Ovary (tissue), 9 donors: Measurements from ENCODE around the gene RGS10. TPM values are rescaled to one million over a fixed set of nuclear protein-coding genes. Genes with fewer than 3 reads are reported as not detected.

Experiments used
- DNase-seq, 5 donors: peaks; one replicate each; pipeline ENCODE4 v3.0.0-alpha.2; 2019 to 2020
- H3K27ac ChIP-seq, 2 donors: fragments of 200-600 bp; one replicate each; pipeline versions ENCODE4 v1.5.1 to v1.8.0; 2019 to 2022
- H3K27me3 ChIP-seq: fragments of 200-600 bp; one replicate; pipeline ENCODE4 v1.8.0; 2022
- H3K36me3 ChIP-seq: fragments of 200-600 bp; sonication (generic); one replicate; pipeline ENCODE4 v1.5.1; 2019
- H3K4me1 ChIP-seq: one replicate; pipeline ENCODE4 v1.8.1; 2013; ENCODE audit warnings: mild to moderate bottlenecking, moderate library complexity; ENCODE audit not compliant: insufficient read depth
- H3K4me3 ChIP-seq: fragments of 200-600 bp; sonication (generic); one replicate; pipeline ENCODE4 v1.5.1; 2017
- H3K9me3 ChIP-seq, 2 donors: fragments of 200-600 bp in 1 of 2; sonication (generic) in 1 of 2; one replicate each; pipeline versions ENCODE4 v1.5.1 to v1.8.1; 2013 to 2019; ENCODE audit warnings: mild to moderate bottlenecking in 1 of 2, moderate library complexity in 1 of 2
- EP300 ChIP-seq: sonication (generic); formaldehyde crosslinking; IDR thresholded peaks from one replicate; pipeline ENCODE4 v1.6.1; 2017; ENCODE audit warnings: antibody characterized with exemption
- POLR2A ChIP-seq: fragments of 450-650 bp; IDR thresholded peaks from one replicate; pipeline ENCODE4 v1.6.1; 2017; ENCODE audit warnings: antibody characterized with exemption, mild to moderate bottlenecking, moderate library complexity
- WGBS, 3 donors: extraction: QIAGEN DNeasy Blood & Tissue Kit in 1 of 3; methylation state at CpG; one replicate each; pipeline versions ENCODE4 v1.1.5 to v1.1.7; 2013 to 2017; 5-methylcytosine and 5-hydroxymethylcytosine counted together
- intact Hi-C, 4 donors: fragments of 100-400 bp; cut with DNase I; formaldehyde crosslinking; loops; one replicate each; pipeline versions ENCODE4 v1.11.0 to v1.15.1; 2022 to 2023
- polyA plus RNA-seq, 2 donors: library from polyadenylated mRNA; stranded (reverse); fragments of 200-250 nt in 1 of 2; fragments of 350-450 nt in 1 of 2; fragmentation: Illumina TruSeq in 1 of 2; extraction: RNeasy Lipid Tissue Mini Kit (QIAGEN cat#74804) in 1 of 2; gene quantifications; one replicate each; pipeline ENCODE4 v1.2.3, GENCODE V29; 2013 to 2014
- total RNA-seq, 7 donors: library from RNA; depleted of rRNA in 2 of 7; stranded (reverse); fragments of >200 nt in 2 of 7; fragmentation: NEBNext Ultra II Directional in 3 of 7; extraction: Animal tissue kit (Norgen Biotek cat#: 25700) in 3 of 7; gene quantifications; one replicate each; pipeline versions ENCODE4 v1.1.0 to v1.2.4, GENCODE V29; 2016 to 2023
- TF ChIP-seq, protein P1 (sequence below), 3 donors: fragments of 450-650 bp in 2 of 3; fragments of 200-600 bp in 1 of 3; IDR thresholded peaks; one replicate each; pipeline versions ENCODE4 v1.5.1 to v1.8.0; 2016 to 2022; ENCODE audit warnings: antibody characterized with exemption in 3 of 3, mild to moderate bottlenecking in 1 of 3
- donor health status: DM: no; HTN: no; CAD: no; lungs with moderate emphysema.
- donor health status: DM: no; HTN: no; CAD: no.
- donor health status: Bipolar disorder and iron deficiency.
- donor health status: DM: yes; HTN: yes; CAD: no.
- donor health status: DM: no; HTN: no; CAD: no.
- donor health status: DM: yes; HTN: yes; CAD: no.

RGS10 gene
- total and polyA plus RNA-seq, 9 donors, result 7.6 to 63.3 (median 20.4) TPM

- DNase-seq, result peak in 1 of 5 donors; percentile 69
- WGBS, 3 donors, result 69 to 78% (median 75%) methylated on average over 11 of the region's 11 CpGs
- Histone ChIP-seq H3K4me3 (no peak overlapping the region), H3K27me3 (no peaks in the 10 kb centered on the region), H3K9me3 (no peaks in the 10 kb centered on the region), H3K27ac (no peak overlapping the region), H3K4me1 (peaks cover 5% of the 10 kb centered on the region), H3K36me3 (no peaks in the 10 kb centered on the region)
- TF ChIP-seq, protein P1, sequence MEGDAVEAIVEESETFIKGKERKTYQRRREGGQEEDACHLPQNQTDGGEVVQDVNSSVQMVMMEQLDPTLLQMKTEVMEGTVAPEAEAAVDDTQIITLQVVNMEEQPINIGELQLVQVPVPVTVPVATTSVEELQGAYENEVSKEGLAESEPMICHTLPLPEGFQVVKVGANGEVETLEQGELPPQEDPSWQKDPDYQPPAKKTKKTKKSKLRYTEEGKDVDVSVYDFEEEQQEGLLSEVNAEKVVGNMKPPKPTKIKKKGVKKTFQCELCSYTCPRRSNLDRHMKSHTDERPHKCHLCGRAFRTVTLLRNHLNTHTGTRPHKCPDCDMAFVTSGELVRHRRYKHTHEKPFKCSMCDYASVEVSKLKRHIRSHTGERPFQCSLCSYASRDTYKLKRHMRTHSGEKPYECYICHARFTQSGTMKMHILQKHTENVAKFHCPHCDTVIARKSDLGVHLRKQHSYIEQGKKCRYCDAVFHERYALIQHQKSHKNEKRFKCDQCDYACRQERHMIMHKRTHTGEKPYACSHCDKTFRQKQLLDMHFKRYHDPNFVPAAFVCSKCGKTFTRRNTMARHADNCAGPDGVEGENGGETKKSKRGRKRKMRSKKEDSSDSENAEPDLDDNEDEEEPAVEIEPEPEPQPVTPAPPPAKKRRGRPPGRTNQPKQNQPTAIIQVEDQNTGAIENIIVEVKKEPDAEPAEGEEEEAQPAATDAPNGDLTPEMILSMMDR (IDR thresholded peaks at IDR 0.05), result no peak
- no peak for TF ChIP-seq POLR2A
- TF ChIP-seq EP300, result no peak
- intact Hi-C loops, result no loop called here
Measured at GRCh38 chr10:119460369-119461195, 81.9 kb downstream of the RGS10 start.

DNA sequence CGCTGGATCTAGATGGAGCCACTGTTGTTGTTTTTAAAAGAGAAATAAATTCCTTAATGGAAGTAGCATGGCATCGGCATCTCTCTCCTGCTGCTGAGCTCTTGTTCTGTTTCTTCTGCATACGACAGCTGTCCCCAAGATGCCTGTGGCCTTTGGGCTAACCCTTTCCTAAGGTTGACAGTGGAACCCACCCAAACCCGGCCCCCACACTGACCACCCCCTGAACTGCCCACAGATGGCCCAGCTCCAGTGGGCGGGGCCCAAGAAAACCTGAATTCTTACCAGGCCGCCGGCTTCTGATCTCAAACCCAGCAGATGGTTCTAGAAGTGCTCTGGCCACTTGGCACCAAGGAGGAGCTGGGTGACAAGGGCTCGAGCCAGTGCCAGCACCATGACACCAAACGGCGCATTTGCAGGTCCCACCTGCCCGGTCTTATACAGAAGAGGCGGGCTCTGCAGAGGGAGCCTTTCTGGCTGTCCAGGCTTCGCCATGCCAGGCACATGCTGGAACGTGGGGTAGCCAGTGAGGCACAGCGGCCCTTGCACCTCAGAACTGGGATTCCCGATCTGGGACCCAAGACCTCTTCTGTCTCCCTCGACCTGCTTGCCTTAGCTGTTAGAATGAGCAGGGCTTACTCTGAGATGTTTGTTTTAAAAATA, 82.7 kb downstream of the RGS10 start:
- Histone ChIP-seq H3K4me1 (peaks cover 5% of the 10 kb centered on the region), H3K27ac (no peak overlapping the region), H3K36me3 (no peaks in the 10 kb centered on the region), H3K4me3 (no peak overlapping the region), H3K27me3 (no peaks in the 10 kb centered on the region), H3K9me3 (no peaks in the 10 kb centered on the region)
- intact Hi-C loops, result no loop called here
- TF ChIP-seq EP300 (no peak), POLR2A (no peak)
- TF ChIP-seq, protein P1 (IDR thresholded peaks at IDR 0.05), result no peak
- DNase-seq, result no peak
- 90 to 94% (median 92%) methylated on average over 17 of the region's 17 CpGs for WGBS, 3 donors

GRCh38 chr10:119457966-119458766, 84.4 kb downstream of the RGS10 start:
- 88 to 91% (median 88%) methylated on average over 27 to 28 of the region's 28 CpGs for WGBS, 3 donors
- no peaks in the 10 kb centered on the region for H3K36me3 ChIP-seq
- H3K4me3 ChIP-seq, result no peak overlapping the region
- DNase-seq, result no peak
- no peak overlapping the region for H3K27ac ChIP-seq
- no peaks in the 10 kb centered on the region for H3K27me3 ChIP-seq
- intact Hi-C loops, result no loop called here
- H3K4me1 ChIP-seq, result peaks cover 5% of the 10 kb centered on the region
- TF ChIP-seq EP300 (no peak), POLR2A (no peak)
- TF ChIP-seq, protein P1 (IDR thresholded peaks at IDR 0.05), result no peak
- H3K9me3 ChIP-seq, result no peaks in the 10 kb centered on the region

- 79 to 83% (median 80%) methylated on average over 7 of the region's 7 CpGs for WGBS, 3 donors
- TF ChIP-seq EP300 (no peak), POLR2A (no peak)
- TF ChIP-seq, protein P1 (IDR thresholded peaks at IDR 0.05), result no peak
- Histone ChIP-seq H3K27ac (no peak overlapping the region), H3K9me3 (no peaks in the 10 kb centered on the region), H3K36me3 (no peaks in the 10 kb centered on the region), H3K4me1 (peaks cover 5% of the 10 kb centered on the region), H3K27me3 (no peaks in the 10 kb centered on the region), H3K4me3 (no peak overlapping the region)
- DNase-seq, result no peak
- intact Hi-C loops, result no loop called here
Measured at GRCh38 chr10:119456435-119456810, 86.1 kb downstream of the RGS10 start.
